Ishikawa (cell line): Measurements from ENCODE around the gene ZG16B.

Experiments
- CEBPB ChIP-seq: IDR thresholded peaks from 2 replicates; pipeline ENCODE4 v1.6.1; 2012
- CREB1 ChIP-seq: IDR thresholded peaks from 2 replicates; pipeline ENCODE4 v1.6.1; 2012; ENCODE audit warnings: low read depth
- EGR1 ChIP-seq: IDR thresholded peaks from 2 replicates; pipeline ENCODE4 v1.6.1; 2012
- EP300 ChIP-seq: IDR thresholded peaks from 2 replicates; pipeline ENCODE4 v1.6.1; 2012; ENCODE audit warnings: borderline replicate concordance
- FOXM1 ChIP-seq: IDR thresholded peaks from 2 replicates; pipeline ENCODE4 v1.6.1; 2012; ENCODE audit warnings: low read depth, borderline replicate concordance
- MAX ChIP-seq: IDR thresholded peaks from 2 replicates; pipeline ENCODE4 v1.6.1; 2012
- NFIC ChIP-seq: IDR thresholded peaks from 2 replicates; pipeline ENCODE4 v1.6.1; 2012
- RAD21 ChIP-seq: IDR thresholded peaks from 2 replicates; pipeline ENCODE4 v1.6.1; 2012; ENCODE audit warnings: low read depth
- REST ChIP-seq: IDR thresholded peaks from 2 replicates; pipeline ENCODE4 v1.6.1; 2012; ENCODE audit warnings: low read depth, mild to moderate bottlenecking
- TAF1 ChIP-seq: IDR thresholded peaks from 2 replicates; pipeline ENCODE4 v1.6.1; 2012; ENCODE audit warnings: low read depth, mild to moderate bottlenecking
- TCF12 ChIP-seq: IDR thresholded peaks from 2 replicates; pipeline ENCODE4 v1.6.1; 2012; ENCODE audit warnings: low read depth
- TEAD4 ChIP-seq: IDR thresholded peaks from 2 replicates; pipeline ENCODE4 v1.6.1; 2012
- USF1 ChIP-seq: IDR thresholded peaks from 2 replicates; pipeline ENCODE4 v1.6.1; 2012
- YY1 ChIP-seq: IDR thresholded peaks from 2 replicates; pipeline ENCODE4 v1.6.1; 2012; ENCODE audit warnings: low read depth
- ZBTB7A ChIP-seq: IDR thresholded peaks from 2 replicates; pipeline ENCODE4 v1.6.1; 2012; ENCODE audit warnings: low read depth

Gene ZG16B

GRCh38 chr16:2856061-2856670 is 26.1 kb downstream of the ZG16B start:
- TF ChIP-seq CREB1 (no peak), ZBTB7A (no peak), TEAD4 (no peak), YY1 (no peak), FOXM1 (no peak), TAF1 (no peak)

GRCh38 chr16:2856686-2857450 is 26.8 kb downstream of the ZG16B start:
- TF ChIP-seq ZBTB7A: peak; percentile 91
- no peak for TF ChIP-seq YY1

GRCh38 chr16:2857451-2858244 is 27.5 kb downstream of the ZG16B start, which contains the start of gene PRSS22:
PRSS22 (minus strand) TSS chr16:2858170; CDS start chr16:2858104, 66 bp downstream.
- TF ChIP-seq TCF12: peak; percentile 85
- peak; percentile 96 for TF ChIP-seq TEAD4
- TF ChIP-seq EGR1: no peak
- TF ChIP-seq USF1: peak; percentile 36; the same call in 1 of the 2 replicates
- TF ChIP-seq FOXM1: no peak; the same call in 1 of the 2 replicates
- TF ChIP-seq YY1: no peak
- 0 out of 2 replicates have a peak, but pooled peaks have one; percentile 19 for TF ChIP-seq MAX
- peak; percentile 71; the same call in 1 of the 2 replicates for TF ChIP-seq EP300
- peak; percentile 48; the same call in 1 of the 2 replicates for TF ChIP-seq NFIC

- TF ChIP-seq FOXM1 (0 out of 2 replicates have a peak, but pooled peaks have one; percentile 46), ZBTB7A (peak; percentile 93; the same call in 1 of the 2 replicates), USF1 (peak; percentile 65; the same call in 1 of the 2 replicates), CREB1 (peak; percentile 24; the same call in 1 of the 2 replicates), NFIC (no peak)
These were observed 28.3 kb downstream of the ZG16B start for GRCh38 chr16:2858245-2859025.

- no peak for TF ChIP-seq CREB1
- no peak for TF ChIP-seq TEAD4
- no peak for TF ChIP-seq MAX
- TF ChIP-seq EP300: no peak
- TF ChIP-seq YY1: no peak
- no peak for TF ChIP-seq ZBTB7A
- TF ChIP-seq REST: no peak
- no peak for TF ChIP-seq CEBPB
- no peak for TF ChIP-seq FOXM1
- TF ChIP-seq NFIC: no peak
- no peak for TF ChIP-seq TAF1
- no peak for TF ChIP-seq USF1
- no peak for TF ChIP-seq TCF12
- no peak for TF ChIP-seq EGR1
- TF ChIP-seq RAD21: no peak
These were observed 29.7 kb downstream of the ZG16B start for GRCh38 chr16:2859686-2860265.
